OCI-LY3 (cell line): Measurements from ENCODE around the gene NKX2-1.

ENCODE experiments used
- EZH2phosphoT487 ChIP-seq: fragments of 200-600 bp; shearing (Covaris generic); IDR thresholded peaks from 2 replicates; pipeline ENCODE4 v1.6.1; 2018; ENCODE audit warnings: antibody characterized with exemption, mixed run types, low read depth
- TF ChIP-seq, protein P1 (sequence below): fragments of 200-600, 300-600 bp; sonication (generic); IDR thresholded peaks from 2 replicates; pipeline ENCODE4 v1.5.1; 2014; ENCODE audit warnings: antibody characterized with exemption, low read length, low read depth

- TF ChIP-seq, protein P1, sequence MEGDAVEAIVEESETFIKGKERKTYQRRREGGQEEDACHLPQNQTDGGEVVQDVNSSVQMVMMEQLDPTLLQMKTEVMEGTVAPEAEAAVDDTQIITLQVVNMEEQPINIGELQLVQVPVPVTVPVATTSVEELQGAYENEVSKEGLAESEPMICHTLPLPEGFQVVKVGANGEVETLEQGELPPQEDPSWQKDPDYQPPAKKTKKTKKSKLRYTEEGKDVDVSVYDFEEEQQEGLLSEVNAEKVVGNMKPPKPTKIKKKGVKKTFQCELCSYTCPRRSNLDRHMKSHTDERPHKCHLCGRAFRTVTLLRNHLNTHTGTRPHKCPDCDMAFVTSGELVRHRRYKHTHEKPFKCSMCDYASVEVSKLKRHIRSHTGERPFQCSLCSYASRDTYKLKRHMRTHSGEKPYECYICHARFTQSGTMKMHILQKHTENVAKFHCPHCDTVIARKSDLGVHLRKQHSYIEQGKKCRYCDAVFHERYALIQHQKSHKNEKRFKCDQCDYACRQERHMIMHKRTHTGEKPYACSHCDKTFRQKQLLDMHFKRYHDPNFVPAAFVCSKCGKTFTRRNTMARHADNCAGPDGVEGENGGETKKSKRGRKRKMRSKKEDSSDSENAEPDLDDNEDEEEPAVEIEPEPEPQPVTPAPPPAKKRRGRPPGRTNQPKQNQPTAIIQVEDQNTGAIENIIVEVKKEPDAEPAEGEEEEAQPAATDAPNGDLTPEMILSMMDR, result no peak
- no peak for TF ChIP-seq EZH2phosphoT487
These were observed 831 bp upstream of the NKX2-1 start for GRCh38 chr14:36520601-36521525.
